ENCODE measurements around the gene AFF2. TPM values are rescaled to one million over a fixed set of nuclear protein-coding genes. Genes with fewer than 3 reads are reported as not detected.

Gene AFF2
- total and polyA plus RNA-seq, 2 experiments from 2014 or later: 0.31 to 0.54 TPM

DNA sequence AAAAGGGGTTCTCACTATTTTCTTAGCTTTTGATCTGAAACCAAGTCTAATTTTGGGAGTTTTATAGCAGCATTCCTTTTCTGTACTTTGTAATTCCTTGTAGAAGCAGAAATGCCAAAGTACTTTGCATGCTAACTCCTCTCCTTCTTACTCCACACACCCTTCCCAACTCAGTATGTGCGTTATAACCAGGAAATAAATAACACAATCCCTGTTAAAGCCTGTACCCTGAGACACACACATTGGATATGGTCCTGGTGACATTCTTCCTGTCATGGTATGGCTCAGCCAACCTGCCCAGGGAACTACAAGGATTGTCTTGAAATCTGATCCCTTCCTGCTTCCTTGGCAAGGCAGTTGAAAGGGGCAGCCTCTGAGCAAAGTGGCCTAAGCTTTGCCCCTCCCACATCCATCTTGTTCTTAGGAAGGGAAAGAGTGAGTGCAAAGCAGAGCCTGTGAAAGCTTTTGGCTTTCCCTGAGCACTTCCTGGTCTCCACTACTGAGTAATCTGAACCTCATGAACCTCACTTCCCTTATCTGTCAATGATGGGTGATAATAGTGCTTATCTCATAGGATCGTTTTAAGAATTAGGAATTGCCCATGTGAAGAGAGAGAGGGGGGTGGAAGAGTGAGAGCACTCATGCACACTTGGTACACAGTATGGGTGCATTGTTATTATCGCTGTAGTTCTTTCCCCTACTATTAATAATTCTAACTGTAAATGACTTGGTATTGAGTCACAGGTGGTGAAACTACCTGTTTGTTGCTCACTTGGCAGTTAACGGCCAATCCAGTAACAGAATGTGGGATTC, 109.3 kb downstream of the AFF2 start:
- Histone ChIP-seq H3K9me3 (ENCODE audit: low read depth) (no peaks in the 10 kb centered on the region), H3K4me2 (ENCODE audit: unreplicated experiment) (no peak overlapping the region), H3K4me3 (no peak overlapping the region), H3K36me3 (ENCODE audit: low read depth) (no peaks in the 10 kb centered on the region), H4K20me1 (ENCODE audit: insufficient read depth) (no peaks in the 10 kb centered on the region), H2AFZ (no peak overlapping the region), H3K9ac (no peak overlapping the region), H3K27me3 (replicated peaks; ENCODE audit: insufficient read depth) (no peaks in the 10 kb centered on the region), H3K4me1 (ENCODE audit: insufficient read depth) (no peaks in the 10 kb centered on the region), H3K27ac (no peak overlapping the region), H3K79me2 (ENCODE audit: insufficient read depth) (no peaks in the 10 kb centered on the region), H3F3A (ENCODE audit: insufficient read depth) (no peaks in the 10 kb centered on the region), H3K9me2 (ENCODE audit: insufficient read depth) (no peaks in the 10 kb centered on the region)
- WGBS, 2 experiments (ENCODE audit: low coverage in 1 of 2, low lambda C conversion rate in 2 of 2, missing lambda C conversion rate in 2 of 2): 56% methylated on average over 4 of the region's 4 CpGs
- DNase-seq: no peak
- TF ChIP-seq EZH2phosphoT487 (IDR thresholded peaks at IDR 0.05; ENCODE audit: insufficient read depth, low read depth) (no peak), EZH2 (IDR thresholded peaks at IDR 0.05; ENCODE audit: insufficient read depth, poor library complexity, severe bottlenecking) (no peak)
- in situ Hi-C loops (cut with MboI): no loop called here

DNA sequence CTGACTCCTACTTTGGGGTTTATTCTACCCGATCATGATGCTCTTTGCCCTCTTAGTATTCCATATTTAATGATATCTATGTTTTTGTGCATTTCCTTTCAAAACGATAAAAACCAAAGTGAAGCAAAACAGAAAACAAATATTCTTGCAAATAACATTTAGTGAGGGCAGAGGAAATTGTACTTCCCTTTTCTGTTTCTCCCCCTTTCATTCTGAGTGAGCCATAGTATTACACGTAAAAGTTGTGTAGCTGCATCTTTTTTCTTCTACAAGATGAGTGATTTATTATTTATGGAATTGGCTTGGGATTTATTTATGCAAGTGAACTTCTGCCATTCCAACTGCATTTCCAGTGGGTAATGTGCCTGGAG, 109.9 kb downstream of the AFF2 start:
- H3K9ac ChIP-seq: no peak overlapping the region
- H3K4me3 ChIP-seq: no peak overlapping the region
- no peak for TF ChIP-seq EZH2 (IDR thresholded peaks at IDR 0.05; ENCODE audit: insufficient read depth, poor library complexity, severe bottlenecking)
- TF ChIP-seq EZH2phosphoT487 (IDR thresholded peaks at IDR 0.05; ENCODE audit: insufficient read depth, low read depth): no peak
- H3K27me3 ChIP-seq (replicated peaks; ENCODE audit: insufficient read depth): no peaks in the 10 kb centered on the region
- DNase-seq: no peak
- H3K27ac ChIP-seq: no peak overlapping the region
- no peaks in the 10 kb centered on the region for H3K36me3 ChIP-seq (ENCODE audit: low read depth)
- 59 to 76% methylated on average over 3 of the region's 3 CpGs for WGBS, 2 experiments (ENCODE audit: low coverage in 1 of 2, low lambda C conversion rate in 2 of 2, missing lambda C conversion rate in 2 of 2)
- H2AFZ ChIP-seq: no peak overlapping the region
- H3K9me2 ChIP-seq (ENCODE audit: insufficient read depth): no peaks in the 10 kb centered on the region
- H3K4me1 ChIP-seq (ENCODE audit: insufficient read depth): no peaks in the 10 kb centered on the region
- no peak overlapping the region for H3K4me2 ChIP-seq (ENCODE audit: unreplicated experiment)
- H3K9me3 ChIP-seq (ENCODE audit: low read depth): no peaks in the 10 kb centered on the region
- H3K79me2 ChIP-seq (ENCODE audit: insufficient read depth): no peaks in the 10 kb centered on the region
- no peaks in the 10 kb centered on the region for H4K20me1 ChIP-seq (ENCODE audit: insufficient read depth)
- in situ Hi-C loops (cut with MboI): no loop called here
- no peaks in the 10 kb centered on the region for H3F3A ChIP-seq (ENCODE audit: insufficient read depth)

DNA sequence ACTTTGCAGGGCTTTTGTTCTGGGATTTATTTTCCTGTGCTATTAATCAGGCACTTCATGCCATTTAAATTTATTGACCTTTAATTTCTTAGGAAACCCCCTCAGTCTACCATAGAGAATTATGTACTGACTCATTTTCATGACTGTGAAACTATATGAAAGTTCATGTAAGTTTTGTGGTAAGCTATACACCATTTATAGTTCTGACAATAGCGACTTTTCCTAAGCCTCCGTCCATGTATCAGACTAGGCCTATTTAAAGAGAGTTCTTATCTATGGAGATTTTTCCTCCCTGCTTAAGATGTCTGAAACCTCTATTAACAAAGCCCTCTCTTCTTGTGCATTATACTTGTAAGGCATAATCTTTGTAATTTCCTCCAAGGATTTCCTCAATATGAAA, 111.6 kb downstream of the AFF2 start:
- Histone ChIP-seq H3K79me2 (ENCODE audit: insufficient read depth) (no peaks in the 10 kb centered on the region), H3K4me2 (ENCODE audit: unreplicated experiment) (no peak overlapping the region), H3K36me3 (ENCODE audit: low read depth) (no peaks in the 10 kb centered on the region), H3K9me2 (ENCODE audit: insufficient read depth) (no peaks in the 10 kb centered on the region), H3K9ac (no peak overlapping the region), H3K9me3 (ENCODE audit: low read depth) (no peaks in the 10 kb centered on the region), H4K20me1 (ENCODE audit: insufficient read depth) (no peaks in the 10 kb centered on the region), H3K27ac (no peak overlapping the region), H2AFZ (no peak overlapping the region), H3K4me3 (no peak overlapping the region), H3F3A (ENCODE audit: insufficient read depth) (no peaks in the 10 kb centered on the region), H3K27me3 (replicated peaks; ENCODE audit: insufficient read depth) (no peaks in the 10 kb centered on the region), H3K4me1 (ENCODE audit: insufficient read depth) (no peaks in the 10 kb centered on the region)
- no peak for DNase-seq
- no peak for TF ChIP-seq EZH2 (IDR thresholded peaks at IDR 0.05; ENCODE audit: insufficient read depth, poor library complexity, severe bottlenecking)
- no peak for TF ChIP-seq EZH2phosphoT487 (IDR thresholded peaks at IDR 0.05; ENCODE audit: insufficient read depth, low read depth)
- 80 to 100% methylated on average over 1 to 2 of the region's 2 CpGs for WGBS, 2 experiments (ENCODE audit: low coverage in 1 of 2, low lambda C conversion rate in 2 of 2, missing lambda C conversion rate in 2 of 2)
- in situ Hi-C loops (cut with MboI): no loop called here

DNA sequence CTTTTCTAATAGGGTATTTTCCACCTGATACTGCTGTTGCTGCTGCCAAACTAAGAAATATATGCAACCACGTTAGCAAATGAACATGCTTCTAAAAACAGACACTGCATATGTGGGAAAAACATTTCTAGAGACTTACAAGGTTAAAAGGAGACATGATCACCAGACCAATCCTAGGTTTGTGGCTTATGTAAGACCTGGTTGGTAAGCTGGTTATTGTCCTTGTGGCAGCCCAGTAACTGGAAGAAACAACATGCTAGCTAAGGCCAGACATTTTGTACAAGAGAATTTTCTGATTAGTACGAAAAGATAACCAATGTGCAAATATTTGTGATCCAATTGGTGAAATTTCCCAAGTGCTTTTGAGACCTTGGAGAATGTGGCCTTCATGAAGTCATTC, 112.0 kb downstream of the AFF2 start:
- DNase-seq: no peak
- Histone ChIP-seq H3K36me3 (ENCODE audit: low read depth) (no peaks in the 10 kb centered on the region), H3K4me3 (no peak overlapping the region), H3K4me1 (ENCODE audit: insufficient read depth) (no peaks in the 10 kb centered on the region), H3K4me2 (ENCODE audit: unreplicated experiment) (no peak overlapping the region), H3K9me2 (ENCODE audit: insufficient read depth) (no peaks in the 10 kb centered on the region), H3K27ac (no peak overlapping the region), H3F3A (ENCODE audit: insufficient read depth) (no peaks in the 10 kb centered on the region), H3K79me2 (ENCODE audit: insufficient read depth) (no peaks in the 10 kb centered on the region), H3K9ac (no peak overlapping the region), H2AFZ (no peak overlapping the region), H4K20me1 (ENCODE audit: insufficient read depth) (no peaks in the 10 kb centered on the region), H3K27me3 (replicated peaks; ENCODE audit: insufficient read depth) (no peaks in the 10 kb centered on the region), H3K9me3 (ENCODE audit: low read depth) (no peaks in the 10 kb centered on the region)
- 48 to 54% methylated on average over 2 of the region's 2 CpGs for WGBS, 2 experiments (ENCODE audit: low coverage in 1 of 2, low lambda C conversion rate in 2 of 2, missing lambda C conversion rate in 2 of 2)
- TF ChIP-seq EZH2phosphoT487 (IDR thresholded peaks at IDR 0.05; ENCODE audit: insufficient read depth, low read depth): no peak
- TF ChIP-seq EZH2 (IDR thresholded peaks at IDR 0.05; ENCODE audit: insufficient read depth, poor library complexity, severe bottlenecking): no peak
- in situ Hi-C loops (cut with MboI): no loop called here
